ENCODE results near the gene PTPRJ. TPM values are rescaled to one million over a fixed set of nuclear protein-coding genes. Genes with fewer than 3 reads are reported as not detected.

PTPRJ gene
- total and polyA plus RNA-seq, 2 experiments from 2014 or later: 9.3 to 16.4 TPM

DNA sequence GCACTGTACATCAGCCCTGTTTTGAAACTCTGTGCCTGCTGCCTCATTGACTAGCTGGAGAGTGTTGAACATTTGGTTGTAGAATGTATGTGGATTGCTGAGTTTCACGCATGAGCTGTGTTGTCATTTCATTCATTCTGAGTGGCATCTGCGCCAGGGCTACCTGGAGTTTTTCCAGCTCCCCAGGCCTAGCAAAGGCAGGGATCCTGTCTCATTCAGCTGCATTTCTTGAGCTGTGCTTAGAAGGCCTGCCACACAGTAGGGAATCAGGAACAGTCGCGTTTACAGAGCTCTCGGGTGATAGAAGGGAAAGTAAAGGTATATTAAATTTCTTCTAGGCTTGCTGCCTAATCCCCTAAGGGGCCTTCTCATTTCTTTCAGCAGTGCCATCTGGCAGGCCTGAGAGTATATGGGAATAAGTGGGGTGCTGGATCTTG lies 44.3 kb downstream of the PTPRJ start:
- TF ChIP-seq EZH2 (IDR thresholded peaks at IDR 0.05; ENCODE audit: borderline replicate concordance) (no peak), EZH2phosphoT487 (IDR thresholded peaks at IDR 0.05; ENCODE audit: low read depth, severe bottlenecking, unreplicated experiment) (no peak)
- TF ChIP-seq, protein P1, sequence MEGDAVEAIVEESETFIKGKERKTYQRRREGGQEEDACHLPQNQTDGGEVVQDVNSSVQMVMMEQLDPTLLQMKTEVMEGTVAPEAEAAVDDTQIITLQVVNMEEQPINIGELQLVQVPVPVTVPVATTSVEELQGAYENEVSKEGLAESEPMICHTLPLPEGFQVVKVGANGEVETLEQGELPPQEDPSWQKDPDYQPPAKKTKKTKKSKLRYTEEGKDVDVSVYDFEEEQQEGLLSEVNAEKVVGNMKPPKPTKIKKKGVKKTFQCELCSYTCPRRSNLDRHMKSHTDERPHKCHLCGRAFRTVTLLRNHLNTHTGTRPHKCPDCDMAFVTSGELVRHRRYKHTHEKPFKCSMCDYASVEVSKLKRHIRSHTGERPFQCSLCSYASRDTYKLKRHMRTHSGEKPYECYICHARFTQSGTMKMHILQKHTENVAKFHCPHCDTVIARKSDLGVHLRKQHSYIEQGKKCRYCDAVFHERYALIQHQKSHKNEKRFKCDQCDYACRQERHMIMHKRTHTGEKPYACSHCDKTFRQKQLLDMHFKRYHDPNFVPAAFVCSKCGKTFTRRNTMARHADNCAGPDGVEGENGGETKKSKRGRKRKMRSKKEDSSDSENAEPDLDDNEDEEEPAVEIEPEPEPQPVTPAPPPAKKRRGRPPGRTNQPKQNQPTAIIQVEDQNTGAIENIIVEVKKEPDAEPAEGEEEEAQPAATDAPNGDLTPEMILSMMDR (IDR thresholded peaks at IDR 0.05; ENCODE audit: poor library complexity): no peak
- Histone ChIP-seq H3K9me2 (replicated peaks; ENCODE audit: insufficient read depth) (no peaks in the 10 kb centered on the region), H3K79me2 (peaks cover 49% of the 10 kb centered on the region), H2AFZ (no peak overlapping the region), H3K36me3 (replicated peaks; ENCODE audit: insufficient read depth, low read depth) (no peaks in the 10 kb centered on the region), H3K27ac (no peak overlapping the region), H3K9me3 (ENCODE audit: low read depth) (no peaks in the 10 kb centered on the region), H4K20me1 (ENCODE audit: insufficient read depth, poor library complexity, severe bottlenecking) (no peaks in the 10 kb centered on the region), H3K27me3 (no peaks in the 10 kb centered on the region), H3K4me3 (no peak overlapping the region), H3K4me2 (no peak overlapping the region), H3K4me1 (ENCODE audit: insufficient read depth) (peaks cover 14% of the 10 kb centered on the region)
- no peak for DNase-seq (ENCODE audit: low spot score)
- WGBS (ENCODE audit: low lambda C conversion rate, missing lambda C conversion rate): 61% methylated on average over 5 of the region's 5 CpGs

- Histone ChIP-seq H3K9me3 (ENCODE audit: low read depth) (no peaks in the 10 kb centered on the region), H4K20me1 (ENCODE audit: insufficient read depth, poor library complexity, severe bottlenecking) (no peaks in the 10 kb centered on the region), H3K79me2 (peaks cover 44% of the 10 kb centered on the region), H3K4me3 (no peak overlapping the region), H3K9me2 (replicated peaks; ENCODE audit: insufficient read depth) (no peaks in the 10 kb centered on the region), H2AFZ (no peak overlapping the region), H3K4me1 (ENCODE audit: insufficient read depth) (peaks cover 17% of the 10 kb centered on the region), H3K36me3 (replicated peaks; ENCODE audit: insufficient read depth, low read depth) (no peaks in the 10 kb centered on the region), H3K4me2 (no peak overlapping the region), H3K27ac (no peak overlapping the region), H3K27me3 (no peaks in the 10 kb centered on the region)
- WGBS (ENCODE audit: low lambda C conversion rate, missing lambda C conversion rate): 93% methylated on average over 9 of the region's 9 CpGs
- TF ChIP-seq EZH2phosphoT487 (IDR thresholded peaks at IDR 0.05; ENCODE audit: low read depth, severe bottlenecking, unreplicated experiment): no peak
- no peak for TF ChIP-seq EZH2 (IDR thresholded peaks at IDR 0.05; ENCODE audit: borderline replicate concordance)
- TF ChIP-seq, protein P1 (IDR thresholded peaks at IDR 0.05; ENCODE audit: poor library complexity): no peak
- DNase-seq (ENCODE audit: low spot score): no peak
Observed at GRCh38 chr11:48025293-48025983, 45.1 kb downstream of the PTPRJ start.

- no peak overlapping the region for H2AFZ ChIP-seq
- H3K27me3 ChIP-seq: no peaks in the 10 kb centered on the region
- H3K27ac ChIP-seq: no peak overlapping the region
- 93% methylated on average over 3 of the region's 3 CpGs for WGBS (ENCODE audit: low lambda C conversion rate, missing lambda C conversion rate)
- no peak overlapping the region for H3K4me3 ChIP-seq
- no peak for TF ChIP-seq EZH2 (IDR thresholded peaks at IDR 0.05; ENCODE audit: borderline replicate concordance)
- TF ChIP-seq, protein P1 (IDR thresholded peaks at IDR 0.05; ENCODE audit: poor library complexity): no peak
- TF ChIP-seq EZH2phosphoT487 (IDR thresholded peaks at IDR 0.05; ENCODE audit: low read depth, severe bottlenecking, unreplicated experiment): no peak
- no peak for DNase-seq (ENCODE audit: low spot score)
- H3K4me2 ChIP-seq: no peak overlapping the region
- H4K20me1 ChIP-seq (ENCODE audit: insufficient read depth, poor library complexity, severe bottlenecking): no peaks in the 10 kb centered on the region
- H3K9me2 ChIP-seq (replicated peaks; ENCODE audit: insufficient read depth): no peaks in the 10 kb centered on the region
- H3K4me1 ChIP-seq (ENCODE audit: insufficient read depth): peaks cover 18% of the 10 kb centered on the region
- H3K9me3 ChIP-seq (ENCODE audit: low read depth): no peaks in the 10 kb centered on the region
- no peaks in the 10 kb centered on the region for H3K36me3 ChIP-seq (replicated peaks; ENCODE audit: insufficient read depth, low read depth)
- H3K79me2 ChIP-seq: peaks cover 43% of the 10 kb centered on the region
Observed at GRCh38 chr11:48025984-48026340, 45.6 kb downstream of the PTPRJ start.

Measured in hepatocyte (in vitro differentiated cells).